GM18909 (cell line): Measurements from ENCODE around the gene CCR3.
"Not testable (repeated sequence)": the region's sequence is repeated elsewhere in the genome, so short reads cannot be mapped to it uniquely, and the experiment has no call there.

ENCODE experiments used
- ATAC-seq: cut with Tn5 transposase; IDR thresholded peaks from one replicate; pipeline ENCODE4 v1.9.1; 2021; ENCODE audit warnings: mild to moderate bottlenecking; ENCODE audit not compliant: unreplicated experiment, poor library complexity

CCR3 gene

GRCh38 chr3:46242120-46242519, at the start of gene CCR3:
CCR3 (plus strand) TSS chr3:46242460; CDS start chr3:46265159, 22,699 bp downstream.
- ATAC-seq: no peak

DNA sequence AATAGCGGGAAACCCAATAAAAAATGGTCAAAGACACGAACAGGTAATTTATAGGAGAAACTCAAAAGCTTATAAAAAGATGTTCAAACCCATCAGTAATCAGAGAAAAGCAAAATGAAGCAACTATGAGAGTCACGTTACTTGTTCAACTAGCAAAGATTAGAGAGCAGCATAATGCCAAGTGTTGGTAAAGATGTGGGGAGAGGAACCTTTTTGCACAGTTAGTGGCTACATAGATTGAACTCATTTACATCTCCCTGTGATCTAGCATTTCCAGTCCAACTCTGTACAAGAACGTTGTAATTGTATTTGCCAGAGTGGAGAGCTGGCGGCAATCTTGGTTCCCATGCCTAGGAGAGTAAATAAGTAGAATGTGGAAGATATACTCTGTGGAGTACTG, 49.3 kb upstream of the CCR3 start:
- no peak for ATAC-seq

- ATAC-seq: no peak
These were observed 48.8 kb upstream of the CCR3 start for GRCh38 chr3:46193436-46193835.

GRCh38 chr3:46194868-46195553, 47.2 kb upstream of the CCR3 start:
- no peak for ATAC-seq

DNA sequence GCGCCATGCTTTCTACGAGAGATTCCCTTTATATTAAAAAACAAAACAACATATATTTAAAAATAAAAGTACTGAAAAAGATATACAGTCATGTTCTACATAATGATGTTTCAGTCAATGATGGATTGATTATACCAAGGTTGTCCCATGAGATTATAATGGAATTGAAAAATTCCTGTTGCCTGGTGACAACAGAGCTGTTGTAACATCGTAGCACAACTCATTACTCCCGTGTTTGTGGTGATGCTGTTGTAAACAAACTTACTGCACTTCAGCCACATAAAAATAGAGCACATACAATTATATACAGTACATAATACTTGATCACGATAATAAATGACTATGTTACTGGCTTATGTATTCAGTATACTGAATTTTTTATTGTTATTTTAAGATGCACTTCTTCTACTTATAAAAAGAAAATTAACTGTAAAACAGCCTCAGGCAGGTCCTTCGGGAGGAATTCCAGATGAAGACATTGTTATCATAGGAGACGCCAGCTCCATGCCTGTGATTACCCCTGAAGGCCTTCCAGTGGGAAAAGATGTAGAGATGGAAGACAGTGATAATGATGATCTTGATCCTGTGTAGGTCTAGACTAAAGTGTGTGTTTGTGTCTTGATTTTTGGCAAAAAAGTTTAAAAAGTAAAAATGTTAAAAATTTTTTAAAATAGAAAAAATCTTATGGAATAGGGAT, 45.9 kb upstream of the CCR3 start:
- no peak for ATAC-seq

DNA sequence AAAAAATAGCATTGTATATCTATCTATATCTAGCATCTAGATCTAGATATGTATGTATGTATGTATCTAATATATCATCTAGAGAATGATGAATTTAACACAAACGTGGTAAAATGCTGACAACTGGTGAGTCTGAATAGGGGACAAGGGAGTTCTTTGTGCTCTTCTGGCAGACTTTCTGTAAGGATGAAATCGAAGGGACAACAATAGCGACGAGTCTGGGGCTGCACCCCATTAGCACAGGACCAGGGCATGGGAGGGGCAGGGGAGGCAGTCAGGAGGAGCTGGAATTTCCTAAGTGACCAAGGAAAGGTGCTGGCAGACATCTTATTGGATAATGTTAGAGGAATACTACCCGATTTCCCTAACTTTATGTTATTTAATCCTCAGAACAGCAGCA, 42.0 kb upstream of the CCR3 start:
- no peak for ATAC-seq

GRCh38 chr3:46200790-46201189, 41.5 kb upstream of the CCR3 start:
- no peak for ATAC-seq

- ATAC-seq: no peak
These were observed 39.7 kb upstream of the CCR3 start for GRCh38 chr3:46202535-46202934.

GRCh38 chr3:46203681-46204080, 38.6 kb upstream of the CCR3 start:
- no peak for ATAC-seq

GRCh38 chr3:46205286-46205960, 36.8 kb upstream of the CCR3 start:
- ATAC-seq: no peak

- ATAC-seq: no peak
These were observed 35.8 kb upstream of the CCR3 start for GRCh38 chr3:46206282-46207015.

- ATAC-seq: not testable (repeated sequence)
These were observed 34.7 kb upstream of the CCR3 start for GRCh38 chr3:46207514-46207913.

GRCh38 chr3:46208167-46208704, 34.0 kb upstream of the CCR3 start, which contains the start of gene CCR1:
CCR1 (minus strand) TSS chr3:46208313; CDS start chr3:46204313, 4,000 bp downstream.
- peak; percentile 61 for ATAC-seq

DNA sequence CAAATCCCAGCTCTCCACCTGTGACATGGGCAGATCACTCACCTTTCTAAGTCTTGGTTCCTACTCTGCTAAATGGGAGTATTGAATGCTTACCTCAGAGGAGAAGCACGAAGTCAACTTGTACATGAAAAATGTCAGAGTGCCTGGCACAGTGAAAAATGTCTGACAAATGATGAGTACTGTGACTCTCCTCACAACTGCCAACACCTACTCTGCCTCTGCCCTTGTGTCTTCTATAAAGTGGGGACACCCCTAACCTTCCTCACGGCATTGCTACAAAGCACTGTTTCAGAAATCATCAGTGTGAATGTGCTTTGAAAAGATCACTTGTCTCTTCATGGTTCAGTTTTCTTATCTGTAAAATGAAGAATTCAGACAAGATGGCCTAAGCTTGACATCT, 33.2 kb upstream of the CCR3 start:
- no peak for ATAC-seq

DNA sequence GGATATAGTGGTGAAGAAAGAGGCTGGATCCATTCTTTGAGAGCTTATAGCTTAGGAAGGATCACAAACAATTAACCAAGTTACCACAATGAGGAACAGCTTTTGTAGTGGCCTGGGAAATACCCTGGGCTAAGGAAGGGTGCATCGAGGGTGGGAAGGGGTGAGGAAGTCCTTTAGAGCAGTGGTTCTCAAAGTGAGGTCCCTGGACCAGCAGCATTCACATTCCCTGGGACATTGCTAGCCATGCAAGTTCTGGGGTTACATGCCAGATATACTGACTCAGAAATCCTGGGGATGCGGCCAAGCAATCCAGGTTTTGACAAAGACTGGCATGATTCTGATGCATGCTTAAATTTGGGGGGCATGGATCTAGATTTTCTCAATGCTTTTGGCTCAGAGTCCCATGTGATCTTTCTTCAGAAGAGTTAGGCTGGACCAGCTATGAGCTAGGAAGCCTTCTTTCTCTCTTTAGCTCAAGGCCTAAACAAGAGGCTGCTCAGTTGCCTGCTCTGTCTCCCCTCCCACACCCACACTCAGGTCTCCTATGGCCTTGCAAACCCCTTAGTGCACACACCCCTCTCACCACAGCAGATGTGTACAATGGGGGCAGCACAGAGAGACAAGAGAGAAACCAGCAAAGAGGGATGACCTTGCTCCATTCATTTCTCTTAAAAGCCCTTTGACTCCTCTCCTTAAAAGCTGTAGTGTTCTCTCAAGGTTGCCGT, 32.4 kb upstream of the CCR3 start:
- no peak for ATAC-seq

DNA sequence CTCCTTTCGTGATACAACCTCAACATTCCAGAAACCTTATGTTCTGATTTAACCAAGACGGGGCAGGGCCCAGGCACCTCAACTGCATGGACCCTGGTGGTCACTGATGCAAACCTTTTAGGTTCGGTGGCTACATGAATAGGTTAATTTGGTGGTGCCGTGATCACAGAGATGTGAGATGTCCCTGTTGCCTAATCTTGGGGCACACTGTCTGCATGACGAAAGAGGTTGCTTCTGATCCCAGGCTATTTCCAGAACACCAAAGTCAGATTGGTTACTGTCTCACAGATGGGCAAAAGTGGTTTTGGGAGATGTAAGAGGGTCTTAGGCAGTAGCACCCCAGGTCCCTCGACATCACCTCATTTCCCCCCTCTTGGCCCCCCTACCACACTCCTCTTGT, 30.2 kb upstream of the CCR3 start:
- no peak for ATAC-seq

DNA sequence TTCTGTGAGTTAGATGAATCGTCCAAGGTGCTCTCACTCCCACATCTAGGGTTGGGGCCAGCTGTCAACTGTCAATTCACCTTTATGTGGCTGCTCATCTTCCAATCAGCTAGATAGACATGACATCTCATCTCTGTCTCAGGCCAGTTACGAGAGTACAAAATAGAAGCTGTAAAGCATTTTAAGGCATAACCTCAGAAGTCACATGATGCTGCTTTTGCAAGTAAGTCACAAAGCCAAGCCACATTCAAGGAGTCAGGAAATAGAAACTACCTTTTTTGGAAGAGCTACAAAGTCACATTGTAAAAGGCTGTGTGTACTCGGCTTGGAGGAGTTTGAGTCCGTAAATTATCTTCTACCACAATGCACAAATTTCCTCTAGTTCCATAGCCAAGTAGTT, 29.1 kb upstream of the CCR3 start:
- ATAC-seq: no peak

GRCh38 chr3:46214751-46215352, 27.4 kb upstream of the CCR3 start:
- no peak for ATAC-seq

GRCh38 chr3:46215810-46216414, 26.3 kb upstream of the CCR3 start:
- no peak for ATAC-seq
